Nephron progenitor cell (in vitro differentiated cells): Measurements from ENCODE around the gene C9orf153.

ENCODE experiments used
- DNase-seq: peaks from one replicate; pipeline ENCODE4 v3.0.0; 2021
- H3K27ac Mint-ChIP-seq: 2 replicates; pipeline ENCODE4 v1.8.0; 2021; ENCODE audit warnings: mild to moderate bottlenecking, moderate library complexity, mixed read lengths
- H3K27me3 Mint-ChIP-seq: 2 replicates; pipeline ENCODE4 v1.8.0; 2021; ENCODE audit warnings: mild to moderate bottlenecking, low read depth, mixed read lengths; ENCODE audit not compliant: poor library complexity
- H3K36me3 Mint-ChIP-seq: 2 replicates; pipeline ENCODE4 v1.8.0; 2021; ENCODE audit warnings: low read depth, mixed read lengths
- H3K4me1 Mint-ChIP-seq: 2 replicates; pipeline ENCODE4 v1.8.0; 2021; ENCODE audit warnings: mixed read lengths
- H3K4me3 Mint-ChIP-seq: 2 replicates; pipeline ENCODE4 v1.8.0; 2021; ENCODE audit warnings: mild to moderate bottlenecking, moderate library complexity, mixed read lengths
- H3K9me3 Mint-ChIP-seq: 2 replicates; pipeline ENCODE4 v1.8.0; 2021; ENCODE audit warnings: mild to moderate bottlenecking, moderate library complexity, mixed read lengths
- TF ChIP-seq, protein P1 (sequence below): fragments of 200-600 bp; sonication (generic); IDR thresholded peaks from 2 replicates; pipeline ENCODE4 v1.5.0; 2021; ENCODE audit warnings: antibody characterized with exemption

C9orf153 gene

DNA sequence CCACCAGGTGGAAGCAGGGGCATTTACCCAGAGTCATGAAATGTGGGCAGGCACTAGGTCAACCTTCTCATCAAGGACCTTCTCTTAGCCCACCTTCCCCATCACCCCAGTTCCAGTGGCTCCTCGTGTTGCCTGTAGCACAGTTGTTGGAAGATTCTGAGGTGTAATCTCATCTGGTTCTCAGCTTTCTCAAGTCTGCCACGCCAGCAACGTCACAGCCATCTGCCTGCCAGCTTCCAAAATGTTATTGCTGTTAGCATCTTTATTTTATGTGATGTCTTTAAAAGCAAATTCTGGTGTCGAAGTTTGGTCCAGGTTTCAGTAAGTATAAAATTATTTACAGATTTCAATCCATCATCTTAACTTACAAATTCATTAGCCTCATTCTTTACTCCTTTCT lies 10.7 kb downstream of the C9orf153 start:
- H3K36me3 Mint-ChIP-seq, result peaks cover 27% of the 10 kb centered on the region
- H3K27me3 Mint-ChIP-seq, result peaks cover 3% of the 10 kb centered on the region
- H3K4me1 Mint-ChIP-seq, result peaks cover 25% of the 10 kb centered on the region
- DNase-seq, result no peak
- H3K9me3 Mint-ChIP-seq, result peaks cover 29% of the 10 kb centered on the region
- TF ChIP-seq, protein P1, sequence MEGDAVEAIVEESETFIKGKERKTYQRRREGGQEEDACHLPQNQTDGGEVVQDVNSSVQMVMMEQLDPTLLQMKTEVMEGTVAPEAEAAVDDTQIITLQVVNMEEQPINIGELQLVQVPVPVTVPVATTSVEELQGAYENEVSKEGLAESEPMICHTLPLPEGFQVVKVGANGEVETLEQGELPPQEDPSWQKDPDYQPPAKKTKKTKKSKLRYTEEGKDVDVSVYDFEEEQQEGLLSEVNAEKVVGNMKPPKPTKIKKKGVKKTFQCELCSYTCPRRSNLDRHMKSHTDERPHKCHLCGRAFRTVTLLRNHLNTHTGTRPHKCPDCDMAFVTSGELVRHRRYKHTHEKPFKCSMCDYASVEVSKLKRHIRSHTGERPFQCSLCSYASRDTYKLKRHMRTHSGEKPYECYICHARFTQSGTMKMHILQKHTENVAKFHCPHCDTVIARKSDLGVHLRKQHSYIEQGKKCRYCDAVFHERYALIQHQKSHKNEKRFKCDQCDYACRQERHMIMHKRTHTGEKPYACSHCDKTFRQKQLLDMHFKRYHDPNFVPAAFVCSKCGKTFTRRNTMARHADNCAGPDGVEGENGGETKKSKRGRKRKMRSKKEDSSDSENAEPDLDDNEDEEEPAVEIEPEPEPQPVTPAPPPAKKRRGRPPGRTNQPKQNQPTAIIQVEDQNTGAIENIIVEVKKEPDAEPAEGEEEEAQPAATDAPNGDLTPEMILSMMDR, result no peak
- H3K27ac Mint-ChIP-seq, result no peak overlapping the region
- no peak overlapping the region for H3K4me3 Mint-ChIP-seq

- Mint-ChIP-seq H3K27ac (peak overlapping the region; percentile 85), H3K9me3 (peaks cover 9% of the 10 kb centered on the region), H3K36me3 (peaks cover 17% of the 10 kb centered on the region), H3K4me1 (peaks cover 42% of the 10 kb centered on the region), H3K27me3 (no peaks in the 10 kb centered on the region), H3K4me3 (no peak overlapping the region)
- TF ChIP-seq, protein P1, result peak; percentile 20
- DNase-seq, result peak; percentile 41
Measured at GRCh38 chr9:86246752-86247161, 12.7 kb downstream of the C9orf153 start.

- no peak for DNase-seq
- H3K27me3 Mint-ChIP-seq, result no peaks in the 10 kb centered on the region
- H3K27ac Mint-ChIP-seq, result peak overlapping the region; percentile 74
- H3K36me3 Mint-ChIP-seq, result no peaks in the 10 kb centered on the region
- H3K4me1 Mint-ChIP-seq, result peaks cover 41% of the 10 kb centered on the region
- H3K4me3 Mint-ChIP-seq, result peak overlapping the region; percentile 55
- no peaks in the 10 kb centered on the region for H3K9me3 Mint-ChIP-seq
- TF ChIP-seq, protein P1, result no peak
Measured at GRCh38 chr9:86242071-86242470, 17.4 kb downstream of the C9orf153 start.

- TF ChIP-seq, protein P1, result no peak
- DNase-seq, result no peak
- Mint-ChIP-seq H3K9me3 (no peaks in the 10 kb centered on the region), H3K27ac (no peak overlapping the region), H3K4me3 (no peak overlapping the region), H3K4me1 (peaks cover 32% of the 10 kb centered on the region), H3K27me3 (peaks cover under 1% of the 10 kb centered on the region), H3K36me3 (no peaks in the 10 kb centered on the region)
Measured at GRCh38 chr9:86241216-86241615, 18.2 kb downstream of the C9orf153 start.

DNA sequence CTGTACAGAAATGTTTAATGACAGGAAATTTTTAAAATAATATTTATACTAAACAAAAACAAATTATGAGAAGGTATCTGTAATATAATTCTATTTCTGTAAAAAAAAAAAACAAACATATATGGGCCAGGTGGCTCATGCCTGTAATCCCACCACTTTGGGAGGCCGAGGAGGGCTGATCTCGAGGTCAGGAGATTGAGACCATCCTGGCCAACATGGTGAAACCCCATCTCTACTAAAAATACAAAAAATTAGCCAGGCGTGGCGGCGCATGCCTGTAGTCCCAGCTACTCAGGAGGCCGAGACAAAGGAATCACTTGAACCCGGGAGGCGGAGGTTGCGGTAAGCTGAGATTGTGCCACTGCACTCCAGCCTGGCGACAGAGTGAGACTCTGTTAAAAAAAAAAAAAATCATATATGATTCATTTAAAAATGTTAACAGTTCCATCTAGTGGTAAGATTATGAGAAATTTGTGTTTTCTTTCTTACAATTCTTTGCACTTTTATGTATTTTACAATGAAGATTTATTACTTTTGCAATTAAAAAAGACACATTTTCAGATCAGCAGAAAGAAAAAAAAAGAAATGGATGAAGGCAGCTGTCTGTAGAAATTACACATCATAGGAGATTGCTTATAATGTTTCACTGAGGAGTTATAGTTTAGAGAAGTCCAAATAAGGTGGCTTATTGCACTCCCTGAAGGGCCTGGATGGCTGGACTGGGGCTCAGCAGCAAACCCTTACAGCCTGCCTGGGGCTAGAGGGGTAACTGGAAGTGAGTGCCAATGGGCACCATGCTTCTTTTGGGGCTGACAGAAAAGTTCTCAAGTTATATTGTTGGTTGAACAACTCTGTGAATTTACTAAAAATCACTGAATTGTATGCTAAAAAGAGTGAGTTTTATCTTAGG lies 20.3 kb downstream of the C9orf153 start:
- TF ChIP-seq, protein P1, result no peak
- Mint-ChIP-seq H3K27ac (no peak overlapping the region), H3K4me3 (no peak overlapping the region), H3K9me3 (no peaks in the 10 kb centered on the region), H3K36me3 (no peaks in the 10 kb centered on the region), H3K27me3 (peaks cover 3% of the 10 kb centered on the region), H3K4me1 (peaks cover 33% of the 10 kb centered on the region)
- no peak for DNase-seq

DNA sequence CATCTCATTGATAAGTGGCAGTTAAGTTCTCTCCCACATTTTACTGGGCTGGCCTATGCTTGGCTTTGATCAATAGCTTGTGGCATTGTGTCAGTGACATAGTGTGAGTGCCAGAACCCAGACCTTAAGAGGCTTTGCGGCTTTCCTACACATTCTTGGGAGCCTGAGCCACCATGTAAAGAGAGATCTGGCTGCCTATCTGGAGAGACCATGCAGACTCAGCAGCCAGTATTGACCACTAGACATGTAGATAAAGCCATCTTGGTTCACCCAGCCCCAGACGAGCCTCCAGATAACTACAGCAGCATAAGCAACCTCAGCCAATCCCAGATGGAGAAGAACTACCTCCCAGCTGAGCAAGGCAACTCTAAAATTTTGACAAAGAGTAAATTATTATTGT lies 28.6 kb downstream of the C9orf153 start:
- Mint-ChIP-seq H3K36me3 (peaks cover 5% of the 10 kb centered on the region), H3K27ac (no peak overlapping the region), H3K4me1 (peaks cover 34% of the 10 kb centered on the region), H3K27me3 (peaks cover 5% of the 10 kb centered on the region), H3K9me3 (no peaks in the 10 kb centered on the region), H3K4me3 (no peak overlapping the region)
- DNase-seq, result no peak
- TF ChIP-seq, protein P1, result no peak
